Prostate gland (tissue), 2 donors: ENCODE results near the gene BEX3. TPM values are rescaled to one million over a fixed set of nuclear protein-coding genes. Genes with fewer than 3 reads are reported as not detected.

Experiments
- DNase-seq: peaks from one replicate; pipeline ENCODE4 v3.0.0-alpha.2; 2019; ENCODE audit warnings: low spot score
- H3K27ac ChIP-seq, 2 donors: fragments of 200-600 bp; sonication (generic); 2 replicates each; pipeline ENCODE4 v1.5.1; 2017 to 2019
- H3K27me3 ChIP-seq: fragments of 200-600 bp; sonication (generic); replicated peaks from 2 replicates; pipeline ENCODE4 v1.5.1; 2019; ENCODE audit not compliant: insufficient read depth
- H3K36me3 ChIP-seq, 2 donors: fragments of 200-600 bp; sonication (generic); 1 replicate in 1 of 2; 2 replicates in 1 of 2; pipeline versions ENCODE4 v1.5.1 to v1.8.1; 2017 to 2019
- H3K4me1 ChIP-seq: fragments of 200-600 bp; sonication (generic); replicated peaks from 2 replicates; pipeline ENCODE4 v1.5.1; 2019
- H3K4me3 ChIP-seq, 2 donors: fragments of 200-600 bp; sonication (generic); 2 replicates each; pipeline ENCODE4 v1.5.1; 2017 to 2019
- H3K9me3 ChIP-seq: fragments of 200-600 bp; sonication (generic); 2 replicates; pipeline ENCODE4 v1.5.1; 2017
- POLR2A ChIP-seq: fragments of 450-650 bp; IDR thresholded peaks from one replicate; pipeline ENCODE4 v1.6.1; 2016; ENCODE audit warnings: antibody characterized with exemption, mild to moderate bottlenecking
- POLR2AphosphoS5 ChIP-seq: sonication (generic); formaldehyde crosslinking; IDR thresholded peaks from one replicate; pipeline ENCODE4 v1.6.1; 2017; ENCODE audit warnings: antibody characterized with exemption
- WGBS: methylation state at CpG from one replicate; pipeline ENCODE4 v1.1.5; 2018; 5-methylcytosine and 5-hydroxymethylcytosine counted together
- intact Hi-C: fragments of 100-400 bp; cut with DNase I; formaldehyde crosslinking; loops from one replicate; pipeline ENCODE4 v1.14.2; 2022
- total RNA-seq, 2 donors: library from RNA; depleted of rRNA; stranded (reverse); fragments of >200 nt; gene quantifications; one replicate each; pipeline ENCODE4 v1.1.0, GENCODE V29; 2016
- TF ChIP-seq, protein P1 (sequence below), 4 experiments: fragments of 200-600 bp in 2 of 4; fragments of 450-650 bp in 2 of 4; sonication (generic) in 2 of 4; IDR thresholded peaks; 1 replicate in 3 of 4; 2 replicates in 1 of 4; pipeline ENCODE4 v1.5.1; 2016 to 2019; ENCODE audit warnings: antibody characterized with exemption in 4 of 4, mild to moderate bottlenecking in 2 of 4, moderate library complexity in 2 of 4

The BEX3 gene
- total RNA-seq = 100 to 1,000 TPM; 249 to 418 TPM

DNA sequence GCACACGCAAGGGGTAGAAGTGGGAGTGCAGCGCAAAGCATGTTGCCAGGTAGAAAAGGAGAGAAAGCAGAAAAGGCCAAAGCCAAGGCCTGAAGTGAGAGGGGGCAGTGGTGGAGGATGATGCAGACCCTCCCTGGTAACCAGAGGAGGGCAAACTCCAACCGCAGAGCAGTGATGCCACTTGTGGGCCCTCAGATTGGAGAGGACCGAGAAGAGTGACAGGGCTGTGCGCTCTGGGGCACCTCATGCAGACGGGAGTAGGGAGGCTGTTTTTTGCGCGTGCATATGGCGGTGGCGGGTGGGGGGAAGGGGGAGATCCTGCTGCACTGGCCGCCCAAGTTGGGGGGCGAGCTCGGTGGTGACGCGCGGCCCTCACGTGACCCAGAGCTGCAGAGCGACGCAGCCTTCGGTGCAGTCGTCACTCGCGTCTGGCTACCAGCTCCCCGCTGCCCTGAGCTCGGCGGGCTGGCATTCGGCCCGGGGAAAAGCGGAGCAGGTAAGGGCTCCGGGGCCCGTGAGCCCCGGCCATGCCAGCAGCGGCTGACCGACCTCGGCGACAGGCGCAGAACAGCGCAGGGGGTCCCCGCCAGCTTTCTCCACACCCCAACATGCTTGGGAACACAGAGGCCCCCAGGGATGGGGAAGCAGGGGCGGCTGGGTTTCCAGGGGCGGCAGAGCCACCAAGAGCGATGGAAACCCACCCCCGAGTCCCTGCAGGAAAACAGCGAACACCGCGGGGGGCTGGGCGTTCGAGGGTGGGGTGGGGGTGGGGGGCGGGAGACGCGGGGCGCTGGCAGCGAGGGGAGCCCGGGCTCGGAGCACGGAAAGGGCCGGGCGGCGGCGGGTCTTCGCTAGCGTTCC, at the start of gene BEX3:
BEX3 (plus strand) TSS at position 421 of the 861 bp plus-strand sequence. CDS start 984 bp downstream, outside the sequence.
- H3K4me3 ChIP-seq = peak within 1 kb of the TSS; percentile 61 to 65
- WGBS = 5% methylated on average over 18 of the region's 62 CpGs
- H3K36me3 ChIP-seq = no peaks in the 10 kb centered on the region
- intact Hi-C loops = no loop called here
- peak; percentile 41 for DNase-seq
- no peaks in the 10 kb centered on the region for H3K4me1 ChIP-seq
- no peaks in the 10 kb centered on the region for H3K27me3 ChIP-seq
- H3K9me3 ChIP-seq = no peaks in the 10 kb centered on the region
- H3K27ac ChIP-seq = peak within 1 kb of the TSS; percentile 89 to 90
- TF ChIP-seq POLR2AphosphoS5 = peak; percentile 46
- TF ChIP-seq POLR2A = peak; percentile 54
- TF ChIP-seq, protein P1, sequence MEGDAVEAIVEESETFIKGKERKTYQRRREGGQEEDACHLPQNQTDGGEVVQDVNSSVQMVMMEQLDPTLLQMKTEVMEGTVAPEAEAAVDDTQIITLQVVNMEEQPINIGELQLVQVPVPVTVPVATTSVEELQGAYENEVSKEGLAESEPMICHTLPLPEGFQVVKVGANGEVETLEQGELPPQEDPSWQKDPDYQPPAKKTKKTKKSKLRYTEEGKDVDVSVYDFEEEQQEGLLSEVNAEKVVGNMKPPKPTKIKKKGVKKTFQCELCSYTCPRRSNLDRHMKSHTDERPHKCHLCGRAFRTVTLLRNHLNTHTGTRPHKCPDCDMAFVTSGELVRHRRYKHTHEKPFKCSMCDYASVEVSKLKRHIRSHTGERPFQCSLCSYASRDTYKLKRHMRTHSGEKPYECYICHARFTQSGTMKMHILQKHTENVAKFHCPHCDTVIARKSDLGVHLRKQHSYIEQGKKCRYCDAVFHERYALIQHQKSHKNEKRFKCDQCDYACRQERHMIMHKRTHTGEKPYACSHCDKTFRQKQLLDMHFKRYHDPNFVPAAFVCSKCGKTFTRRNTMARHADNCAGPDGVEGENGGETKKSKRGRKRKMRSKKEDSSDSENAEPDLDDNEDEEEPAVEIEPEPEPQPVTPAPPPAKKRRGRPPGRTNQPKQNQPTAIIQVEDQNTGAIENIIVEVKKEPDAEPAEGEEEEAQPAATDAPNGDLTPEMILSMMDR (IDR thresholded peaks at IDR 0.05) = no peak

- 15% methylated on average over 11 of the region's 11 CpGs for WGBS
- no peaks in the 10 kb centered on the region for H3K4me1 ChIP-seq
- TF ChIP-seq POLR2A = no peak
- TF ChIP-seq POLR2AphosphoS5 = no peak
- TF ChIP-seq, protein P1 (IDR thresholded peaks at IDR 0.05) = no peak
- no peaks in the 10 kb centered on the region for H3K9me3 ChIP-seq
- intact Hi-C loops = loop anchor here (10.0 kb wide), 1 partner anchor 115 kb away; the partner anchor contains the start of gene BEX4
- no peak for DNase-seq
- no peaks in the 10 kb centered on the region for H3K36me3 ChIP-seq
- peak within 1 kb of the TSS in 1 of 2 donors; percentile 10 for H3K4me3 ChIP-seq
- no peak within 1 kb of the TSS for H3K27ac ChIP-seq
- H3K27me3 ChIP-seq = no peaks in the 10 kb centered on the region
These were observed 46.3 kb upstream of the BEX3 start, which contains the start of gene TCEAL7 for GRCh38 chrX:103329991-103330390. TSS of gene TCEAL7 (plus strand) at chrX:103330239. CDS start at chrX:103331404, 1,165 bp downstream.

GRCh38 chrX:103330681-103331288, 45.6 kb upstream of the BEX3 start:
- Histone ChIP-seq H3K27me3 (no peaks in the 10 kb centered on the region), H3K4me1 (no peaks in the 10 kb centered on the region), H3K36me3 (no peaks in the 10 kb centered on the region), H3K9me3 (no peaks in the 10 kb centered on the region), H3K27ac (no peak overlapping the region), H3K4me3 (peak overlapping the region in 1 of 2 donors; percentile 10)
- intact Hi-C loops = loop anchor here (10.0 kb wide), 1 partner anchor 116 kb away; the partner anchor contains the start of gene BEX4
- DNase-seq = no peak
- 11% methylated on average over 21 of the region's 21 CpGs for WGBS
- TF ChIP-seq POLR2AphosphoS5 (no peak), POLR2A (no peak)
- TF ChIP-seq, protein P1 (IDR thresholded peaks at IDR 0.05) = no peak

DNA sequence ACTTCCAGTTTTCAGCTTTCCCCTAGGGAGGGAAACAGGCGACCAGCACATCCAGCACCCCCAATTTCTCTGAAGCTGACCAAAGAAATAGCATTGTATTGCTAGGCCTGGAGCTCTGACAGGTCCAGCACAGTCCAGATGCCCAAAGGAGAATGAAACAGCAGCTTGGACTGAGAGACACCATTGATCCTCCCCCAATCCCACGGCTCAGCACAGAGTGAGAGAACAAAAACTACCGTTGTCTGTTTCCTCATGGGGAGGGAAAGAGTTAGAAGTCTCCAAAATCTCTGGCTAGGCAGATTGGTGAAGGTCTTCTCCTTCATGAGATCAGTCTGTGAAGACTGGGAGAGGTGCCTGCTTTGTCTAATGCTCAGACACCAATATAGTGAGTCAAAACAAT, 37.7 kb upstream of the BEX3 start:
- TF ChIP-seq POLR2A (no peak), POLR2AphosphoS5 (no peak)
- TF ChIP-seq, protein P1 (IDR thresholded peaks at IDR 0.05) = no peak
- no peaks in the 10 kb centered on the region for H3K9me3 ChIP-seq
- no peaks in the 10 kb centered on the region for H3K27me3 ChIP-seq
- intact Hi-C loops = loop anchor here (10.0 kb wide), 1 partner anchor 124 kb away; the partner anchor contains the start of gene BEX4
- no peak for DNase-seq
- no peaks in the 10 kb centered on the region for H3K4me1 ChIP-seq
- H3K4me3 ChIP-seq = no peak overlapping the region
- H3K36me3 ChIP-seq = no peaks in the 10 kb centered on the region
- no peak overlapping the region for H3K27ac ChIP-seq
- 75% methylated on average over 3 of the region's 3 CpGs for WGBS
